HG03354 (cell line): Measurements from ENCODE around the gene ZNF319.
A peak's percentile ranks its signal among the peaks of the same experiment; 100 is the strongest.

ENCODE experiments used
- ATAC-seq: cut with Tn5 transposase; IDR thresholded peaks from one replicate; pipeline ENCODE4 v1.9.1; 2021; ENCODE audit warnings: mild to moderate bottlenecking; ENCODE audit not compliant: unreplicated experiment, poor library complexity, severe bottlenecking

ZNF319 gene

DNA sequence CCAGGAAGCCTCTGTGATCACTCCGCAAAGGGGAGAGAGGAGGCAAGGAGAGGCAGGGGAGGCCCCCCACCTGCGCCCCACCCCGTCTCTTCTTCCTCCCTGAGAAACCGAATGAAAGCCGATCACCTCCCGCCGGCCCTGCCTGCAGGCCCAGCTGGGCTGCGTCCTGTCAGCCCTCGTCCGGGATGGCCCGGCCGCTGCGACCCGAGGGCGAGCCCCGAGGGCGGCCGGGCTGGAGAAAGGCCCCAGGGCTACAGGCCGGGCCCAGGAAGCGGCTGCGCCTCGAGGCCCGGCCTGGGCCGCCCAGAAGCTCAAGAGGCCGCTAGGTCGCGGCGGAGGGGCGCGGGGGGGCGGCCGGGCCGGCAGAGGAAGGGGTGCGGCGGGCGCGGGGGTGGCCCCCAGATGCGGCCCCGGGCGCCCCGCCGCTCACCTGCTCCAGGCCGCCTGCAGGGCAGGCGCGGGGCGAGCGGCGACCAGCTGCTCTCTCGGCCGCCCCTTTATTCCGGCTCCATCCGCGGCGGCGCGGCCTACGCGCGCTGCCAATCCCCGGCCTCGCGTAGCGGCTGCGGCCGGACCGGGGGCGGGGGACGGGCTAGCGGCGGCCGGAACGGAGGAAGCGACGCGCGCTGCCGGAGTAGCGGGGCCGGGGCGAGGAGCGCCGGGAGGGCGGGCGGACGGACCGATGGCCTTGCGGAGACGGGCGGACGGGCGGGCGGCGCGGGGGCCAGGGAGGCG is at the start of gene ZNF319:
TSS of gene ZNF319 (minus strand) at position 702 of the 735 bp plus-strand sequence. CDS start 2,407 bp downstream, outside the sequence.
- ATAC-seq: peak; percentile 32

- no peak for ATAC-seq
These were observed 49.0 kb upstream of the ZNF319 start for GRCh38 chr16:58049232-58050185.

DNA sequence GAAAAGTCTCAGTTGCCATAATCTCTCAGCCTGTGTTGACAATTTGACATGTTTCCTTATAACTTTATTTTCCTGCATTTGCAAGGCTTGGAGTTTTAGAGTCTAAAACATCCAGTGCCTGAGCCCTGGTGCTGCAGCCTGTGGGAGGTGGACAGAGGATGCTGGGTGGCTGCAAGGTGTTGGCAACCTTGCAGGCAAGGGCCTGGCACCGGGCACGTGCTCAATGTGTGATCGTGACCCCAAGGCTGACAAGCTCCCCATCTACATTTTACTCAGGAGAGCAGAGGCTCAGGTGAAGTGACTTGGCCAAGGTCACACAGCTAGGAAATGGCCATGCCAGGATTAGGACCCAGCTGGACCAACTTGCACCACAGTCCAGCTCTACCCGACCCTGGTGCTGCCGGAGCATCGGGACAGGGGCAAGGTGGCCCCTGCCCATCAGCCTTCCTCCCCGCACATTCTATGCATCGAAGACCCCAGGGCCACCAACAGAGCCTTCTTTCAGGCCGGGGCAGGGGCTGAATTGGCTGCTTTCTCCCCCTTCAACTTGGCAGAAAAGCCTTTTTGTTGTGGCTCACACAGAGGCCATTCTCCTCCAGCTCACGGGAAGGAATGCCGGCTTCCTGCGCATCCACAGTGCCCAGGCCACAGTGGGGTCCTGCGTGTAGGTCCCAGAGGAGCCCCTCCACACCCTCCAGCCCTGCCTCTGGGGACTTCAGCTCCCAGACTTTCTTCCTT is 48.2 kb upstream of the ZNF319 start:
- ATAC-seq: no peak

GRCh38 chr16:58047557-58048348 is 47.3 kb upstream of the ZNF319 start:
- no peak for ATAC-seq

DNA sequence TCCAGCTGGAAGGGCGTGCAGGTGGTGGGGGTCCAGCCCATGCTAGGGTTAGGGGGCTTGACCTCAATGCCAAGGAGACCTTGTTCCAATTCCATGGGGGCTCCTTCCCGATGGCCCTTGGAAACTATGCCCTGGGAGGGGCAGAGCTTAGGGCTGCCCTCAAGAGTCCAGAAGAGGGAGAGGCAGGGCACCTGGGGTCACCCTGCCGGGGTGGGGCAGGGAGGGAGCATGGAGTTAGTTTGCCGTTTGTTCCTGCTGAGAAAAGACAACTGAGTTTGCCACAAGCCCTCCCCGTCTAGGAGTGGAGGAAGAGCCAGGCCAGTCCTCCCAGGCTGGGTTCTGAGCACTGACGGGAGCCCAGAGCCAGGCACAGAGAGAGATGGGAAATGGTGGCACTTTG is 46.5 kb upstream of the ZNF319 start:
- no peak for ATAC-seq

- no peak for ATAC-seq
These were observed 45.8 kb upstream of the ZNF319 start for GRCh38 chr16:58046054-58046881.

- ATAC-seq: no peak
These were observed 44.6 kb upstream of the ZNF319 start for GRCh38 chr16:58045096-58045495.

DNA sequence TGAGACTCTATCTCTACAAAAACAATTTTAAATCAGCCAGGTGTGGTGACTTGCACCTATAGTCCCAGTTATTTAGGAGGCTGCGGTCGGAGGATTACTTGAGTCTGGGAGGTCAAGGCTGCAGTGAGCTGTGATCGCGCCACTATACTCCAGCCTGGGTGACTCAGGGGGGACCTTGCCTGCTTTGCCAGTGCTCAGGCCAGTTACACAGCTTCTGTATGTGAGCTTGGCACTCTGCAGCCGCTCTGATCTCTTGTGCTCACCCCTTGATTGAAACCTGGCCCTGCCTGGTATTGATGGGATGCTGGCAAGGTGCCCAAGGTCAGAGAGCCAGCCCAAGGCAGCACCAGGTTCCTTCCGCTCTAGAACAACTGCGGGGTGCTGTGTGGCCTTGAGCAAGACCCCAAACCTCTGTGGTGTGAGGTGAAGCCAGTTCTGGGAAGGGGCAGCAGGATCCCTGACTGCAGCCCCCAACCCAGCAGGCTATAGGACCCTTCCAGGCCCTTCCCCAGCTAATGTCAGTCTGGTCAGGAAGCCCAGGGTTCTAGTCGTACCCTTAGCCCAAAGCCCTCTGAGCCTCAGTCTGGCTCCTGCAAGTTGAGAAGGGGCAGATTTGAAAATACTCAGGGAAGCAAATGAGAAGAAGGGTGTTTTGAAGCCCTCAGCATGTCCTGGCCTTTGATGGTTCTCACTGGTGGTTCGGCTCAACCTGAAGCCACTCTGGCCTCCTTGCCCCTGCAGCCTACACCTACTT is 44.0 kb upstream of the ZNF319 start:
- ATAC-seq: no peak

DNA sequence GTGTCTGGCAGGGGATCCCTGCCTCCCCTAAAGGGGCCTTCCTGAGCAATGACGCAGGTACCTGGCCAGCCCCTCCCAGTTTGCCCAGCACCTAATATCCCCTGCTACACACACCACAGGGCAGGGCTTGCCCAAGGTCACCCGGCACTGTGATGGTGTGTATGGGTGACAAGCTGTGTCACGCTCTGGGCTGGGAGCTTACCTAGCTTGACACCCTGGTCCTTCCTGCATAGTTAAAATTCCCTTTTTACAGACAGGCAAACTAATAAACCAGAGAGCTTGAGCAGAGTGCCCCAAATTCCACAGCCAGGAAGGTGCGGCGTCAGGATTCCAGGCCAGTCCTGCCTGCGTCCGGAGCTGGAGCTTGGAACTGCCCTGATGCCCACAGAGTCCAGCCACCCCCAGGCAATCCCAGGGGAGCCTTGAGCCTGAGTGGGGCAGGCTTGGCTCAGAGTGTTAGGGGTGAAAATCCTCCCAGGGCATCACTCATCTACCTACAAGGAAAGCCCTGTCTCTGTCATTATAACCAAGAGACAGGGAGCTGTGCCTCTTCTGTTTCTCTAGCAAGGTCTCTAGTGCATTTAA is 43.2 kb upstream of the ZNF319 start:
- ATAC-seq: no peak

DNA sequence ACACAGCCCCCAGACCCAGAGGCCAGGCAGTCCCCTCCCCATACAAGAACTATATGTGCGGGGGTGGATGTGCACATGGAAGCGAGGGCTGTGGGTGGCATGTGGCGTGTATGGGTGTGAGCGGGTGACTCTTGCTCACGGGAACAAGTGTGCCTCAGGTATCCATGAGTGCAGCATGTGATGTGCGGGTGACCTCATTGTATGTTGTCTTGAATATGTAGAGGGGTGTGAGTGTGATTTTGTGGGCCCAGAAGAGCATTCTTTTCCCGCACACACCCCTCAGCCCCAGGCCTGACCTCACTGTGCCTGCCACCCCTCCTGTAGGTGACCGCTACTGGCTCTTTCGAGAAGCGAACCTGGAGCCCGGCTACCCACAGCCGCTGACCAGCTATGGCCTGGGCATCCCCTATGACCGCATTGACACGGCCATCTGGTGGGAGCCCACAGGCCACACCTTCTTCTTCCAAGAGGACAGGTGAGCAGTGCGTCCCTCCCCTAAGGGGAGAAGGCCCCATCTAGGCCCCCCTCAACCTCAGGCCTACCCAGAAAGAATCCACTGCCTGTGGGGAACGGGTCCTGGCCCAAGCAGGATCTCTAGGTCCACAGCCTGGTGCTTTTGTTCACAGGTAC is 42.5 kb upstream of the ZNF319 start:
- ATAC-seq: no peak

DNA sequence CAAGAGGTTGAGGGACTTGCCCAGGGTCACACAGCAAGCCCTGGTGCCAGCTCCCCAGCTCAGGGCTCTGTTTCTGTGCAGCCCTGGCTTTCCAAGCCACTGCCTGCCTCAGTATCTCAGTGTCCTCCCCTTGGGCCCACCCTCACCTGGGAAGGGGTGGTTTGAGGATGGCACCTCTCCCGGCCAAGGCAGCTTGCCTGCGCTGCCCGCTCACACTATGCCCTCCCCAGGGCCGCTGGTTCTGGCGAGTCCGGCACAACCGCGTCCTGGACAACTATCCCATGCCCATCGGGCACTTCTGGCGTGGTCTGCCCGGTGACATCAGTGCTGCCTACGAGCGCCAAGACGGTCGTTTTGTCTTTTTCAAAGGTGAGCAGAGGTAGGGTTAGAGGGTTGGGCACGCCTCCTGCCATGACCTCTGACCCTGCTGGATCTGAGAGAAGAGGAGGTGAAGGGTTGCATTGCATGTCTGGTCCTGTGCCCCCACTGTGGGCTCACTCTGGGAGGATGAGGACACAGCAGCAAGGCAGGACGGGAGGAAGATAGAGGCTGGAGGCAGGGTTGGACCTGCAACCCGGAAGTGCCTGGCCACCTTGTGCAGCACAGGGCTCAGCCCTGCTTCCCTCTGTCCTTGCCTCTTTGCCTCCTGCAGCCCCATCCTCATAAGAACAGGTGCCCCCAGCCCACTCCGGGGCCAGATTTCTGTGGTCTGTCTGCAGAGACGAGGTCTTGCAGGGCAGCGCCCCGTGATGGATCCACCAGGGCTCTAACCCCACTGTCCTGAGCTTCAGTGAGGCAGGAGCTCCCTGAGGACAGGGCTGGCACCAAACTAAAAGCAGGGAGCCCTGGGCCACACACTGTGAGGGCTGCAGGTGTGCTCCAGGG is 41.8 kb upstream of the ZNF319 start:
- ATAC-seq: no peak

- no peak for ATAC-seq
These were observed 41.1 kb upstream of the ZNF319 start for GRCh38 chr16:58041628-58041955.

DNA sequence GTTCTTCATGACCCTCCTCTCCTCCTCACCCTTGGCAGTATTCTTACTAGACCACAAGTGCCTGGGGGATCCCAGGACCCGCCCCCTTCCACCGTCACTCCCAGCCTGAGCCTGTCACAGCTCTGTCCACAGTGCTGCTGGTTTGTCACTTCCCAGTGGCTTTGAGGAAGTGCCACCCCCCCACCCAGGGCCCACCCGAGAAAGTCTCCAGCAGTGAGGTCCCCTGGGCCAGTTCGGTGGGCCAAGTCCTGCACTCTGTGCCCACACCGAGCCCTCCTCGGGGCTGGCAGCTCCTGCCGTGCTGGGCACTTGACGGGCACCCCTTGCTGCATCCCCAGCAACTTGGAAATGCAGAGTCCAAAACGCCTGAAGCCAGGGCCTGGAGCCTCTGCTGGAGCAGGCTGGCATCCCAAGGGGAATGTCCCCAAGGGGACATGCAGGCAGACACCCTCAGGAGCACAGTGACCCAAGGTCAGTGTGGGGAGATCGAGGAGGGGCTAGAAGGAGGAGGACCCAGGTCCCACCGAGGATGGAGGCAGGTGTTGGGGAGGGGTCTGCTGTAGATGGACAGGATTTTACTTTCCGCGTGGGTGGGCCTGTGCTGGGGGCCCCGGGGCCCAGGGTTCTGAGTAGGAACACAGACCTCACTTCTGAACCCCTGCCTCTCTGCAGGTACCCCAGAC is 40.6 kb upstream of the ZNF319 start:
- ATAC-seq: no peak

GRCh38 chr16:58040496-58040846 is 40.0 kb upstream of the ZNF319 start:
- no peak for ATAC-seq

DNA sequence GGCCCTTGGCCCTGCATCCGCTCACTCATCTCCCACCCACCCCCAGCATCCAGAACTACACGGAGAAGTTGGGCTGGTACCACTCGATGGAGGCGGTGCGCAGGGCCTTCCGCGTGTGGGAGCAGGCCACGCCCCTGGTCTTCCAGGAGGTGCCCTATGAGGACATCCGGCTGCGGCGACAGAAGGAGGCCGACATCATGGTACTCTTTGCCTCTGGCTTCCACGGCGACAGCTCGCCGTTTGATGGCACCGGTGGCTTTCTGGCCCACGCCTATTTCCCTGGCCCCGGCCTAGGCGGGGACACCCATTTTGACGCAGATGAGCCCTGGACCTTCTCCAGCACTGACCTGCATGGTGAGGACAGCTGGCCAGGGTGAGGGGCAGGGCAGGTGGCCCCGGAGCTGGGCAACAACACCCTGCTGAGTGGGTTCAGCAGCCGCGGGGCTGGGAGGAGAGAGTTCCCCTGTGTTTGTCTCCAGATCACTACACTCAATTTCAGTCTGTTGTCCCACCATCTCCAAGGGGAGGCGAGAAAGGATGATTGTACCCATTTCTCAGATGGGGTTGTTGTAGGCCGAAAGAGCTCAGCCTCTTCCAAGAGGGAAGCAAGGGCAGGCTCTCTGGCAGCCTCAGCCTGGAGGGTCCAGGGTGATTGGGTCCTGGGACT is 39.5 kb upstream of the ZNF319 start:
- ATAC-seq: no peak
